AG20443 (cell line): ENCODE measurements around the gene OLFM2.
"Not testable (repeated sequence)": the region's sequence is repeated elsewhere in the genome, so short reads cannot be mapped to it uniquely, and the experiment has no call there.

Experiments used
- DNase-seq: peaks from one replicate; pipeline ENCODE4 v3.0.0; 2012; ENCODE audit warnings: low spot score, mixed read lengths

The OLFM2 gene

DNA sequence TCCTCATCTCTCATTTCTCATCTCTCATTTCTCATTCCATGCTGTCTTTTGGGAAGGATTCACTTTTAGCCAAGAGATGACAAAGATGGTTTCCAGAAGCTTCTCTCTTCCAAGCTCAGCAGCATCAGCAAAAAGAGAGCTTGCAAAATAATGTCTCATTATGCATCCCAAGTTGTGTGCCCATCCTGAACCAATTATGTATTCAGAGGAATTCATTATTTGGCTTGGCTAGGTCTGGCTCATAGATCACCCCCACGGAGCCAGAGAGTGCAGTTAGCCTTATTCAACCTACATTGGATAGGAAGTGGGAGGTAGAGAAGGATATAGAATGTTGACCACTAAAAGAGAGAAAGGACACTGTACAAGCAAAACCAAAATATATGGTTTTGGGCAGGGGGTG lies 5.4 kb upstream of the OLFM2 start:
- no peak for DNase-seq

DNA sequence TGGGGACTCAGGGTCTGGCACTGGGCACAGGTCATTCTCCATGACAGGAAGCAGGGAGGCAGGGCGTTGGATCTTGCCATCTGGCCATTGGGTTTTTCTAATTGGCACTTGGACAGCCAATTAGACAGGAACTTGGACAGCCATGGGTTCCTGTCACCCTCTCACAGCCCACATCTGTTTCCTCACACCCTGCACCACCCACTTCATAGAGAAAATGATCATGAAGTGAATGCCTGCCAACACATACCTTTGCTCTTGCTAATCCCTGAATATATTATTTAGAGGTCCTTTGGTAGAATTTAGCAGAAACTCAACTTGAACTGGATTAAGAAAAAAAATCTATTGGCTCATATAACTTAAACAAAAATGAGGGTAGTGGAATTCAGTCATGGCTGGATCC lies 4.9 kb upstream of the OLFM2 start:
- DNase-seq: peak; percentile 21

- peak; percentile 18 for DNase-seq
Measured at GRCh38 chr19:9940778-9941177, 4.5 kb upstream of the OLFM2 start.

GRCh38 chr19:9939301-9939913 lies 3.1 kb upstream of the OLFM2 start:
- peak; percentile 41 for DNase-seq

GRCh38 chr19:9937001-9937411 lies 691 bp upstream of the OLFM2 start:
- no peak for DNase-seq

DNA sequence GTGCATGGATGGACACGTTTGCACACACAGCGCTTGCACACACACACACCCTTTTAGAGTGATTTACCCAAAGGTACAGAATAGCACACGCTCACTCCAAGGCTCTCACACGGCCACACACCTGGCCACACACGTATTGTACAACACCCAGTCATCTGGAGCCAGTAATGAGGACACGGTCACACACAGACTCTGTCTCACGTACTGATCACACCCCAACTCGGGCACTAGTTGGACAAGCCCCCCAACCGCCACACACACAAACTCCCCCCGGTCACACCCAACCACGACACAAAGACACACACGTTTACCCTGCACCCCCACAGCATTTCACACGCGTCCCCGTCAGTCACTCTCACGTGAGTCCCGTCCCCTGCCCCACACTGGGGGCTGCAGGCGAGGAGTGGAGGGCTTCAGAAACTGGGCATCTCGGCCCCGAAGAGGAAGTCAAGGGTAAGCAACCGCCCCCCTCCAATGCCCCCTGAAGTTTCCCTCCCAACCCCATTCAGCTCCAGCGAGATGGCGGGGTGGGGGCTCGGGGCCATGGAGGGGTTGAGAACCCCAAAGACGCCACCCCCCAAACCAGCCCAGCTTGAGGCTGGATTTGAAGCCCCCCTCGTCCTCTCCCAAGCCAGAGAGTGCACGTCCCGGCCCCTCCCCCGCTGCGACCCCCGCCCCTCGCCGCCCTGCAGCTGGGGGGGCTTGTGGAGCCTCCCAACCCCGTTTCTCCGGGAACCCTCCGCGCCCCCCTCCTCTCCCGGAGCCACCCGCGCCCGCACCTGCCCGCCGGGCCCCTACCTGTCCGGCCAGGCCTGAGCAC lies 599 bp downstream of the OLFM2 start:
- DNase-seq: no peak

- DNase-seq: peak; percentile 90
Measured at GRCh38 chr19:9934132-9934950, 2.0 kb downstream of the OLFM2 start.

- DNase-seq: no peak
Measured at GRCh38 chr19:9932835-9933234, 3.5 kb downstream of the OLFM2 start.

DNA sequence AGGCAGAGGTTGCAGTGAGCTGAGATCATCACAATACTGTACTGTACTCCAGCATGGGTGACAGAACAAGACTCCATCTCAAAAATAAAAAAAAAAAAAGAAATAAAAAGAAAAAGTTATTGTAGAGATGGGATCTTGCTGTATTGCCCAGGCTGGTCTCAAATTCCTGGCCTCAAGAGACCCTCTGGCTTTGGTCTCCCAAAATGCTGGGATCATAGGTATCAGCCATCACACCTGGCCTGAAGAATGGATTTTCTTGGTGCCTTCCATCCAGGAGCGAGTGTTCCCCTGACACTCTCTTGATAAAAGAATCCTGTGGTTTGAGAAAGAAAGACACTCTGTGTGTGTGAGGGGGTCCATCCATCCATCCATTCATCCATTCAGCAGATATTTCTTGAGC lies 4.7 kb downstream of the OLFM2 start:
- no peak for DNase-seq

DNA sequence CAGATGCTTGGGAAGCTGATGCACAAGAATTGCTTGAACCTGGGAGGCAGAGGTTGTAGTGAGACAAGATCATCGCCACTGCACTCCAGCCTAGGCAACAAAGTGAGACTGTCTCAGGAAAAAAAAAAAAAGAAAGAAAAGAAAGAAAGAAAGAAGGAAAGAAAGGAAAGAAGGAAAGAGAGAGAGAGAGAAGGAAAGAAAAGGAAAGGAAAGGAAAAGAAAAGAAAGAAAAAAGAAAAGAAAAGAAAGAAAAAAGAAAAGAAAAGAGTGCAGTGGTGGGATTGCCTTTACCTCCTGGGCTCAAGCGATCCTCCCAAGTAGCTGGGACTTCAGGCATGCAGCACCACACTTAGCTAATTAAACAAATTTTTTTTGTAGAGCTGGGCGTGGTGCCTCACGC lies 12.9 kb downstream of the OLFM2 start:
- no peak for DNase-seq

DNA sequence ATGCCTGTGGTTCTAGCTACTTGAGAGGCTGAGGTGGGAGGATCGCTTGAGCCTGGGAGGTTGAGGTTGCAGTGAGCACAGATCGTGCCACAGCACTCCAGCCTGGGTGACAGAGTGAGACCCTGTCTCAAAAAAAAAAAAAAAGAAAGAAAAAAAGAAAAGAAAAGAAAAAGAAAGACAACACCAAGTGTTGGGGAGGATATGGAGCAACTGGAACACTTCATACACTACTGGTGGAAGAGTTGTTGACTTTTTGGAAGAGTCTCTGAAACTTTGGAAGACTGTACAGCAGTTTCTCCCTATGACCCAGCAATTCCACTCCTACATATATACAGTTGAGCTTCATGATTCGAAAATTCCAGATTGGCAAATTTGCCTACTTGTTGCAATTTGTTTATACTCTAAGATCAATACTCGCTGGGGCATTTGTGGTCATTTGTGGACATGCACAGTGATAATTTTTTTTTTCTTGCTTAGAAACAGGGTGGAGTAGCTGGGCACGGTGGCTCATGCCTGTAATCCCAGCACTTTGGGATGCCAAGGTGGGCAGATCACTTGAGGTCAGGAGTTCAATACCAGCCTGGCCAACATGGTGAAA lies 13.4 kb downstream of the OLFM2 start:
- DNase-seq: not testable (repeated sequence)

DNA sequence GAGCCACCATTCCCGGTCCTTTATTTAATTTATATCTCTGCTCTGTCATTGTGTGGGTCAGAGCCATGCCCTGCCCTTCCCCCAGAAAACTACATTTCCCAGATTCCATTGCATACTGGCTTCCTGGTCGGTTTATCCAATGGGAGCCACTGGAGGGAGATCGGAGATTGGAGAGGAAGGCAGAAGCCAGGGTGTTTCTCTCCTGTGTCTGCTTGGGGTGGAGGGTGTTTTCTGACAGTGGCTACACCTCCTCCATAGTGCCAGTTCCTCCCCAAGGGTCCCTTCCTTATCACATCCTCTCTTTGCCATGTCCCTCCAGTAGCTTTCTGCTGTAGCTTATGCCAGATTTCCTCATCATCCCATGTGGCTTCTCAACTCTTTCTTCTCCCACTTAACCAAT lies 19.0 kb downstream of the OLFM2 start:
- DNase-seq: peak; percentile 88

DNA sequence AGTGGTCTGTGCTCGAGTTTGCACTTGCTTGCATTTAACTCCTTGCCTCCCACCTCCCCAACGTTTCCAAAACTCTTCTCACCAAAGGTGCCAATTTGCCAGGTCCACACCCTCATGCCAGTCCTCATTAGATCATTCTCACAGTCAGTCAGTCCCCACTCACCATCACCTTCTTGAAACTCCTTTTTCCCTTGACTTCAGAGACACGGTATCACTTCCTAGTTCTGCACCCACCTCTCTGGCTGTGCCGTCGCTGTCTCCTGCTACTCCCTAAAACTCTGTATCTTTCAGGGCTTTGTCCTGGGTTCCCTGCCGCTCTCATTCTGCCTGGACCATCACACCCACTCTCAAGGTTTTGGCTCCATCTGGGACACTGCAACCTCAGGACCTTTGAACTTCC lies 19.6 kb downstream of the OLFM2 start:
- no peak for DNase-seq

- peak; percentile 96 for DNase-seq
Measured at GRCh38 chr19:9914315-9915207, 21.8 kb downstream of the OLFM2 start.

DNA sequence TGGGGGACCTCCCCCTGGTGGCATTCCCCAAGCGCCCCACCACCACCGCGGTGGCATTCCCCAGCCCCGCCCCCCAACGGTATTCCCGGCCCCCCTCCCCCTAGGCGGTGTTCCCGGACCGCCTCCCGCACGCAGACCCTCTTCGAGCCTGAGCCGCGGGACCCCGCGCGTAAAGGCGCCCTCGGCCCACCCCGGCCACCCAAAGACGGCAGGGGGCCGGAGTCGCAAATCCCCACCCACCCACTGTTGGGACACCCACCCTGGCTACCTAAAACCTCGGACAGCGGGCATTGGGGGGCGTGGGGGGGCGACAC lies 22.4 kb downstream of the OLFM2 start:
- DNase-seq: peak; percentile 46

DNA sequence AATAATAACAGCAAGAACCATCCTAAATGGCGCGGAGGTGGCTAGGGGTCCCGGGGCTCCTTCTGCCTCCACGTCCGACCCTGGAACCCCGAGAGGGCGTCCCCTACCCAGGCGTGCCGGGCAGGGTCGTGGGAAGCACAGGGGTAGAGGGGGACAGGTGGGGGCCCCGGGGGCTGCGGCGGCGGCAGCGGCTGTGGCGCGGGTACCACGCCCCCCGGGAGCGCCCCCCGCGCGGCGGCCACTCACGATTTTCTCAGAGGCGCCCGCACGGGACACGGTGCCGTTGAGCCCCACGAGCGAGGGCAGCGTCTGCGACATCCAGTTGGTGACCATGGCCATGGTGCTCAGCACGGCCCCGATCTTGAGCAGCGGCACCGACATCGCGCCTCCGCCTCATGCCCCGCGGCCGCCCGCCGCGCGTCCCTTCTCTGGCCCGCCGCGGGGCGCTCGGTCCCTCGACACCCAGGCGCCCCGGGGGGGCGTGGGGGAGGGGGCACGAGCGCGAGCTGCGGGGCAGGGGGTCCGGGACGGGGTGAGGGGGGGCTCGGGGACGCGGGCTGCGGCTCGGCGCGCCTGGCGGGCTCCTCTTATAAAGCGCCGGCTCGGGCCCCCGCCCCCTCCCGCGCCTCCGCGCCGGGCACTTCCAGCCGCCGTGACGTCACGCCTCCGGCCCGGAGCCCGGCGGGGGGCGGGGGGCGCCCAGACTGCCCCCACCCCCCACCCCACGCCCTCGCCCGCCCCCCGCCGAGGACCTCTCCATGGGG lies 22.9 kb downstream of the OLFM2 start:
- peak; percentile 60 for DNase-seq

DNA sequence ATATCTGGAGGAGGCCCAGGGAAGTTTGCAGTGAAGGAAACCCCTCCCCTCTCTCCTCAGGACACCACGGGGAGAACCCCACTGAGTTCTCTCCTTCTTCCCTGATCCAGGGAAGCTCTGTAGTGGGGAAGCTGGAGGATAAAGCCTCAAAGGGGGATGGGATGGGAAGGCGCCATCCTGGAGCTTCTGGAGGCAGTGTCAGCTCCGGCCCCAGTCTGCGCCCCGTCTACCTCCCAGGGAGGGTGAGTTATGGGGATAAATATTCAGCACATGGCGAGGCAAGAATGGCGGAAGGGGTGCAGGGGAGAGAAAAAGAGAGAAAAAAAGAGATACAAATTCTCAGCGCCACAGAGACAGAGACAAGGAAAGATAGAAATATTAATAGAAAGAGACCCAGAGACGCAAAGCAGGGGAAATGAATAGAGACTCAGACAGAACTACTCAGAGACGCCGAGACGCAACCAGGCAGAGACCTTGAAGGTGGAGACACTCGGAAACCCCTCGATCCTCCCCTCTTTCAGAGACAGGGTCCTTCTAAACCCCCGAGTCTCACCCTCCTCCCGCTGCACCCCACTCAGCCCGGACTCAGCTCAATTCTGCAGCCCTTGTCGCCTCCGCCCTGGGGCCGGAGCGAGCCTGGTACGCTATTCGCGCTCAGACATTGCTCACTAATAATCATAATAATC lies 23.6 kb downstream of the OLFM2 start:
- no peak for DNase-seq

GRCh38 chr19:9911524-9912185 lies 24.7 kb downstream of the OLFM2 start:
- DNase-seq: no peak

DNA sequence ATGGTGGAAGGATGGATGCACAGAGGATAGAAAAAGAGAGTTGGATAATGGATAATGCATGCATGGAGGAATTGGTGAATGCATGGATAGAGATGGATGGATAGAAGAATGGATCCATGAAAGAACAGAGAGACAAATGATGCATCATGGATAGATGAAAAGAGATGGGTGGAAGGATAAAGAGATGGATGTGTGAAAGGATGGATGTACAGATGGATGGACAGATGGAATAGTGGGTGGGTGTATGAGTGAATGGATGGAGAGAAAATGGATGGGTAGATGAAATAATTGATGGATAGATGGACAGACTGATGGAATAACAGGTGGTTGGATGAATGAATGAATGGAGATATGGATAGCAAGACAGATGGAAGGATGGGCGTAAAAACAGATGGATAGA lies 25.7 kb downstream of the OLFM2 start:
- no peak for DNase-seq

- DNase-seq: no peak
Measured at GRCh38 chr19:9909251-9909650, 27.1 kb downstream of the OLFM2 start.
